Activated CD4-positive, alpha-beta T cell treated with anti-CD3 and anti-CD28 coated beads, Interleukin-2, amount 10 ng/mL, durations not matched to agents 24 days and 14 days (primary cell): ENCODE data around the gene CNTNAP1. TPM values are rescaled to one million over a fixed set of nuclear protein-coding genes. Genes with fewer than 3 reads are reported as not detected.
A peak's percentile ranks its signal among the peaks of the same experiment; 100 is the strongest.
"Not testable (repeated sequence)": the region's sequence is repeated elsewhere in the genome, so short reads cannot be mapped to it uniquely, and the experiment has no call there.

ENCODE experiments used
- DNase-seq: peaks from one replicate; pipeline ENCODE4 v3.0.0; 2022
- H3K27ac Mint-ChIP-seq: one replicate; pipeline ENCODE4 v1.8.0; 2022; ENCODE audit warnings: mild to moderate bottlenecking, mixed read lengths
- H3K27me3 Mint-ChIP-seq: one replicate; pipeline ENCODE4 v1.8.0; 2022; ENCODE audit warnings: mixed read lengths
- H3K36me3 Mint-ChIP-seq: one replicate; pipeline ENCODE4 v1.8.0; 2022; ENCODE audit warnings: low read depth, mild to moderate bottlenecking, mixed read lengths
- H3K4me1 Mint-ChIP-seq: one replicate; pipeline ENCODE4 v1.8.0; 2021; ENCODE audit warnings: mixed read lengths
- H3K4me3 Mint-ChIP-seq: one replicate; pipeline ENCODE4 v1.8.0; 2022; ENCODE audit warnings: mild to moderate bottlenecking, moderate library complexity, mixed read lengths
- H3K9me3 Mint-ChIP-seq: one replicate; pipeline ENCODE4 v1.8.0; 2021; ENCODE audit warnings: mixed read lengths
- intact Hi-C: fragments of 100-400 bp; cut with micrococcal nuclease; formaldehyde crosslinking; loops from one replicate; pipeline ENCODE4 v1.15.1; 2023
- total RNA-seq: library from RNA; stranded (reverse); gene quantifications from 2 replicates; pipeline ENCODE4 v1.2.3, GENCODE V29; 2022

CNTNAP1 gene
- total RNA-seq, 1 donor from 2014 or later, result 3.0 TPM

DNA sequence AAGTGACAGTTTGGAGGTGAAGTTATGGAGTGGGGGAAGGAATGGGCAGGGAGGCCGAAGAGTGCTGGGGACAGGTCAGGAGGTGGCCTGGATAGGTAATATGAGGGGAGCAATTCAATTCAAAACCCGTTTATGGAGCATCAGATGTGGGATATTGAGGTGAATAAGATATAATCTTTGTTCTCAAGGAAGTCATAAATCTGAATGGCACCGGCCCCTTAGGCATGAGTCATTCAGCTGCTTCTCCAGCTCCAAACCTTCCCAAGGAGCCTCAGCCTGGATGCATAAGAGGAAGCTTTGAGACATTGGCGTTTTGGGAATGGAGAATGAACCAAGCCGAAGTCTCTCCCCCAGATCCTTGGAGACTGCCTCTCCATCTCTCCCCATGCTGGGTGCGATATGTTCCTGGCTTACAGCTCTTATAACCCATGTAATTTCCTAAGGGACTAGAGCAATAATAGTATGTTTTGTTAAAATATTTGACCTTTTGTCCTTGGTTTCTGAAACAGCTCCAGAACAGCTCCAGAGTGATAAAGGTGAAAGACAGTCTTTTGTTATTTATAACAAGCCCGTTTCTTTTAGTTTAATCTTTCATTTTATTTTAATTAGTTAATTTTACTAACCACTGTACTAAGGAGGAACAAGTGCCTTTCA lies 21.5 kb upstream of the CNTNAP1 start:
- intact Hi-C loops, result no loop called here
- Mint-ChIP-seq H3K36me3 (peaks cover 9% of the 10 kb centered on the region), H3K27ac (no peak overlapping the region), H3K27me3 (peaks cover 3% of the 10 kb centered on the region), H3K9me3 (peaks cover 8% of the 10 kb centered on the region), H3K4me1 (peaks cover 21% of the 10 kb centered on the region), H3K4me3 (no peak overlapping the region)
- no peak for DNase-seq

DNA sequence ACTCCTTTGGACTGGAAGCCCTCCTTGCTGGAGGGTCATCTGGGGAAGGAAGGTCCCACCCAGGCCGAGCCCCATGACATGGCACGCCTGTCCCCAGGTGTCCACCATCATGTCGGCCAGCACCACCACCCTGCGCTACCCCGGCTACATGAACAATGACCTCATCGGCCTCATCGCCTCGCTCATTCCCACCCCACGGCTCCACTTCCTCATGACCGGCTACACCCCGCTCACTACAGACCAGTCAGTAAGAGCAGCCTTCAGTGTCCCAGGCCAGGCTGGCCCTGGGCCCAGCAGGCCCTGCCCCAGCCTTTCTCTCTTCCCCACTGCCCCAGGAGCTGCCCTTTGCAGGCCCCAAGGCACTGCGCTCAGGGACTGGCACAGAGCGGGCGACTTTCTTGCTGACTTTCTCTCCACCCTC lies 16.7 kb upstream of the CNTNAP1 start:
- Mint-ChIP-seq H3K9me3 (no peaks in the 10 kb centered on the region), H3K36me3 (peaks cover 13% of the 10 kb centered on the region), H3K27me3 (peaks cover 14% of the 10 kb centered on the region), H3K4me1 (peaks cover 3% of the 10 kb centered on the region), H3K4me3 (no peak overlapping the region), H3K27ac (no peak overlapping the region)
- no peak for DNase-seq
- intact Hi-C loops, result no loop called here

DNA sequence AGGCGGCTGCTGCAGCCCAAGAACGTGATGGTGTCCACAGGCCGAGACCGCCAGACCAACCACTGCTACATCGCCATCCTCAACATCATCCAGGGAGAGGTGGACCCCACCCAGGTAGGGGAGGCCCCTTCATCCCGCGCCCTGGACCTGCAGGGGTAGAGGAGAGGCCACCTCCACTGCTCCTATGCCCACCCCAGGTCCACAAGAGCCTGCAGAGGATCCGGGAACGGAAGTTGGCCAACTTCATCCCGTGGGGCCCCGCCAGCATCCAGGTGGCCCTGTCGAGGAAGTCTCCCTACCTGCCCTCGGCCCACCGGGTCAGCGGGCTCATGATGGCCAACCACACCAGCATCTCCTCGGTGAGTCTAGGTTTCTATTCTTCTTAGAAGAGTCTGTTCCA lies 16.2 kb upstream of the CNTNAP1 start:
- H3K4me1 Mint-ChIP-seq, H3K9me3 Mint-ChIP-seq, intact Hi-C loops, DNase-seq, H3K4me3 Mint-ChIP-seq, H3K27ac Mint-ChIP-seq: not testable (repeated sequence)
- Mint-ChIP-seq H3K27me3 (peaks cover 19% of the 10 kb centered on the region), H3K36me3 (peaks cover 13% of the 10 kb centered on the region)

DNA sequence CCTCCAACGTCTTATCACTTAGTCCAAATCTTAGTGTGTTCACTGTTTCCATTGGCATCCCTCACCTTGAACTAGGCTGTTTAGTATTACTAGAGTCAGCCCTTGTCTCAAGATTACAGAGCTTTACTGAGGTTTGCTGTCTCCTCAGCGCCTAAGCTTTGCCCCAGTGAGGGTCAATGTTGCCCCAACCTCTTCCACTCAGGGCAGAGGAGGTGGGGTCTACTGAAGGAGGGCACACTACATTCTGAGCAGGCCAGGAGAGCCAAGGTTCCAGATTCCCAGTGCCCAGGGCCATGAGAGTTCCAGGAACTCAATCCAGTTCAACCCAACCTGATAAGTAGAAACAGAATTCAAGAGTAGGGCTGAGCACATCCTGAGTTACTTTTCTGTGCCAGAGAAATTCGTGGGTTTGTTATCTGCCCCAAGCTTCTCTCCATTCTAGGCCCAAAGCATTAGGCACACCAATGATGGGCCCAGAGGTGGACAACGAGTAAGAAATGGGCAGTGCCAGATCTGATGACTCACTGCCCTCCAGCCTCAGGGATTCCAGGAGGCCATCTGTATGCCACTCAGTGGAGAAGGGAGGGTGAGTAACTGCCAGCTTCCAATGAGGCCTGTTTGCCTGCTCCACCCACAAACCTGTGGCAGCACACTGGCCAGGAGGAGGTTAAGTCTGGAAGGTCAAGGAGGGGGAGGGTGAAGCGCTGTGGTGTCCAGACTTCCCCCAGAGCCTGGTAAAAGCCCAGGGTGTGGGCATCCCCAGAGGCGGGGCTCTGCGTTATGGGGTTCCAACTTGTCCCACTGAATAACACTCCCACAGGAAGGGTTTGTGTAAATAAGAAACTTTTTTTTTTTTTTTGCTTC lies 15.0 kb upstream of the CNTNAP1 start:
- H3K27ac Mint-ChIP-seq, result no peak overlapping the region
- H3K9me3 Mint-ChIP-seq, result no peaks in the 10 kb centered on the region
- peaks cover 13% of the 10 kb centered on the region for H3K4me1 Mint-ChIP-seq
- peaks cover 13% of the 10 kb centered on the region for H3K36me3 Mint-ChIP-seq
- H3K27me3 Mint-ChIP-seq, result peaks cover 28% of the 10 kb centered on the region
- intact Hi-C loops, result no loop called here
- DNase-seq, result no peak
- H3K4me3 Mint-ChIP-seq, result no peak overlapping the region

DNA sequence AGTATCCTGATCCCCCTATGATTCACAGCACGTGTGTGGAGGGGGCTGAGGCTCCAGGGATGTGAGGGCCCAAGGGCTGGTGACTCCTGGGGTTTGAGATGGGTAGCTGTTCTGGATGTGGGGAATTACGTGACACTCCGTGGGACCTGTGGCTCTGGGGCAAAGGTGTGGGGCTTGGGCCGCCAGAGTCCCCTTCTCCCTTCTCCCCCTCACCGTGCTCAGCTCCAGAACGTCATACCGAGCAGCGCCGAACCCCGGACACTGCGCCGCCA lies 12.7 kb upstream of the CNTNAP1 start:
- Mint-ChIP-seq H3K4me1 (peaks cover 17% of the 10 kb centered on the region), H3K27ac (no peak overlapping the region), H3K4me3 (peak overlapping the region; percentile 2), H3K27me3 (peaks cover 41% of the 10 kb centered on the region), H3K9me3 (no peaks in the 10 kb centered on the region), H3K36me3 (peaks cover 11% of the 10 kb centered on the region)
- intact Hi-C loops, result no loop called here
- no peak for DNase-seq

DNA sequence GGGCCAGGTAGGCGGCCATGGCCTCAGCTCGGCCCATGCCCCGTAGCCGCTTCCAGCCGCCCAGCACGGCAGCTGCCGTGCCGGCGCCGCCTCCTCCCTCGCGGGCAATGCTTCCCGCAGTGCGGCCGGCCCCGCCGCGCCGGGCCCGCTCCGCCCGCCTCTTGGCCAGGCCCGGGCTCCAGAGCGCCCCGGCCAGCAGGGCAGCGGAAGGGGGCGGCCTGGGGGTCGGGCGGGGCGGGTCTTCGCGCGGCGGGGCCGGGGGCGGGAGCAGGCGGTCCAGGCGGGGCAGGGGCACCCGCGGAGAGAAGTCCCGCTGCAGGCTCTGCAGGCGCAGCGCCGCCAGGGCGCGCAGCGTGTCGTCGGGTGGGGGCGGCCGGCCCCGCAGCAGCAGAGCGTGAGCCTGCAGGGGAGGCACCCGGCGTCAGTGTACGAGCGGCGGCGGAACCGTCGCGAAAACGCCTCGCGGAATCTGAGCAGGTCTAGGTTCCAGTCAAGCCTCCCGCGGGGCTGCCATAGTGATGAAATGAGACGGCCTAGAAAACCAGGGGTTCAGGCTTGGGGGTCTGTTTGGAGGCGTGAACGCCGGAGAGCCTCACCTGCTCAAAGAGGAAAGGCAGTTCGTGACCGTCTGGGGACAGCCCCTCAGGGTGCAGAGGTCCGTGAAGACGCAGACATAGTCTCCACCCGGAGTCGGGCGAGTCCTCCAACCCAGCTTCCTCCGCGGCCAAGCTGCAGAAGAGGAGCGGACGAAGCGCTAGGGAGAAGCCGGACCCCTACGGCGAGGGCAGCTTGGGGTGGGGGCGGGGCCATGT lies 12.1 kb upstream of the CNTNAP1 start:
- Mint-ChIP-seq H3K27me3 (peaks cover 47% of the 10 kb centered on the region), H3K4me1 (peaks cover 20% of the 10 kb centered on the region), H3K27ac (no peak overlapping the region), H3K36me3 (peaks cover 11% of the 10 kb centered on the region), H3K4me3 (peak overlapping the region; percentile 75), H3K9me3 (no peaks in the 10 kb centered on the region)
- peak; percentile 82 for DNase-seq
- intact Hi-C loops, result loop anchor here (1.0 kb wide), 1 partner anchor 8 kb away; no protein-coding TSS in a partner anchor

DNA sequence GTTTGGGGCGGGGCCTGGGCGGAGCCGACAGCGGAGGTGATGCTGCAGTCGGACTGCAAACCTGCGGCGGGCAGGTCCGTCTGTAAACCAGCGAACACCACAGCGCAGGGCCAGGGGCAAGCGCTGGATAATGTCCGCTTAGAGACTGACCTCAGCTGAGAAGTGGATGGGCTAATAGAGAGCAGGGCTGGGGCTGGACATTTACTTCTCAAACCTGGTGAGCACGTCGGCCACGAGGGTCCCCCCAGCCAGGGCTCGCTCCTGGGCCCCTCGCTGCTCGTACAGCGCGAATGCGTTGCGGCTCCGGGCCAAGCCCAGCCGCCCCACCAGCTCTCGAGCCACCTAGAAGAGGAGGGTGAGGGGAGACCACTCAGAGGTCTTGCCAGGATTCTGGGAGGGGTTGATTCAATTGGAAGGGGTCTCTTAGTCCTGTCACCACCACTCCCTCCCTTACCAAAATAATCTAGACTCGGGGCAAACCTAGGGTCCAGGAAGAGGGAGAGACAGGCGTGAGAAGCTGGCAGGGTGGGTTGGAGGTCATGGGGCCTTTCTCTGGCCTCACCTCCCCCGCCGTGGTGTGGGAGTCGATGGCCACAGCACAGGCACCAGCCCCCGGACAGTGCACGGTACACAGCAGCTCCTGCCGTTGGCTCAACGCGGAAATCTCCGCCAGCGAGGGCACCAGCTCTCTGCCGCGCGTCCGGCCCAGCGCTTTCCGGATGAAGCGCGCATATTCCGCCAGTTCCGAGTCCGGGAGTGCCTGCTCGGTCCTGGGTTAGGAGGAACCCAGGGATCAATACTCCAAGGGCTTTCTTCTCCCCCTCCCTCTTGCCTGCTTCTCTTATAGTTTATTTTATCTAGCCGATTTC lies 11.3 kb upstream of the CNTNAP1 start:
- Mint-ChIP-seq H3K9me3 (no peaks in the 10 kb centered on the region), H3K4me3 (peak overlapping the region; percentile 75), H3K27ac (no peak overlapping the region), H3K27me3 (peaks cover 51% of the 10 kb centered on the region), H3K36me3 (peaks cover 4% of the 10 kb centered on the region), H3K4me1 (peaks cover 20% of the 10 kb centered on the region)
- intact Hi-C loops, result loop anchor here (1.0 kb wide), 1 partner anchor 7 kb away; no protein-coding TSS in a partner anchor
- peak; percentile 70 for DNase-seq

DNA sequence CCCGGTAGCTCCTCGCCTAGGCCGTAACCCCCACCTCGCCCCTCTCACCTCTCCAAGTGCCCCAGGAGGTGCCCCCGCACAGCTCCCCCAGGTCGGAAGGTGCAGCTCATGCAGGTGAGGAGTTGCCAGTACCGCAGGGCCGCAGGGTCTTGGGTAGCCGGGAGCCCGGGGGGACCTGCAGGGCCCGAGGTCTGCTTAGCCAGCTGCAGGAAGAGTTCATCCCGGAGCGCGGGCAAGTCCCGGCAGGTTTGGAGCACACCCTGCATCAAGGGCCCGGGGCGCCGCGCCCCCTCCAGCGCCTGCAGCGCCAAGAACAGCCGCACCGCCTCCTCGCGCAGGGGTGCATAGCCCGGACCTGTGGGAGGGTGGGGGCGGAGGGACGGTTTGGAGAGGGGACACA lies 10.3 kb upstream of the CNTNAP1 start:
- intact Hi-C loops, result no loop called here
- no peak overlapping the region for H3K4me3 Mint-ChIP-seq
- H3K9me3 Mint-ChIP-seq, result no peaks in the 10 kb centered on the region
- H3K36me3 Mint-ChIP-seq, result peaks cover 2% of the 10 kb centered on the region
- H3K27me3 Mint-ChIP-seq, result peaks cover 56% of the 10 kb centered on the region
- peaks cover 24% of the 10 kb centered on the region for H3K4me1 Mint-ChIP-seq
- no peak overlapping the region for H3K27ac Mint-ChIP-seq
- DNase-seq, result no peak

DNA sequence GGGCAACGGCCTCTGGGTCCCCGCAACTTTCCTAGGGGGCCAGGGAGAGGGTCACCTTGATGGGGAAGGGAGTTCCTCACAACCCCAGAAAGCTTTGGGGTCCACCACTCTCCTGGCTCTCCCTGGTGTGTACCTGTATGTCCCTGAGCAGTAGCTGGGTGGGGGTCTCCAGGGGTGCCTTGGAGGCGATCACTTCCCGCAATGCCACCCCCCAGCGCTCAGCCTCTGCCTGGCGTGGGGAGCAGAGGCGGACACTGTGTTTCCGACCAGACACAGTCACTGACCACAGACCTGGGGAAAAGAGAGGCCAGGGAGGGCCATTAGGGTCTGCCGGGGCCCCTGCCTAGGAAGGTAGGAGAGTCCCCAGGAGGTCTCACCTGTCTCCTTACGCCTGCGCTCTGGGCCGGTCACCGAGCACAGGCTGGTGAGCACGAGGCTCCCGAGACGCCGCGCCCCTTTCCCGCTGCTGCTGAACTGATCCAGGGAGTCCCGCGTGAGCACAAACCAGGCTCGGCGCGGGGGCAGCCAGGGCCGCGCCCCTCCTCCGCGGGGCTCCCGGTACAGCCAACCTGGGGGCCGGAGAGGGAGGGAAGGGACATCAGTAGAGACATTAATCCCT lies 9.0 kb upstream of the CNTNAP1 start:
- Mint-ChIP-seq H3K4me3 (no peak overlapping the region), H3K36me3 (peaks cover 2% of the 10 kb centered on the region), H3K9me3 (no peaks in the 10 kb centered on the region), H3K4me1 (peaks cover 32% of the 10 kb centered on the region), H3K27ac (no peak overlapping the region), H3K27me3 (peaks cover 56% of the 10 kb centered on the region)
- DNase-seq, result no peak
- intact Hi-C loops, result no loop called here

DNA sequence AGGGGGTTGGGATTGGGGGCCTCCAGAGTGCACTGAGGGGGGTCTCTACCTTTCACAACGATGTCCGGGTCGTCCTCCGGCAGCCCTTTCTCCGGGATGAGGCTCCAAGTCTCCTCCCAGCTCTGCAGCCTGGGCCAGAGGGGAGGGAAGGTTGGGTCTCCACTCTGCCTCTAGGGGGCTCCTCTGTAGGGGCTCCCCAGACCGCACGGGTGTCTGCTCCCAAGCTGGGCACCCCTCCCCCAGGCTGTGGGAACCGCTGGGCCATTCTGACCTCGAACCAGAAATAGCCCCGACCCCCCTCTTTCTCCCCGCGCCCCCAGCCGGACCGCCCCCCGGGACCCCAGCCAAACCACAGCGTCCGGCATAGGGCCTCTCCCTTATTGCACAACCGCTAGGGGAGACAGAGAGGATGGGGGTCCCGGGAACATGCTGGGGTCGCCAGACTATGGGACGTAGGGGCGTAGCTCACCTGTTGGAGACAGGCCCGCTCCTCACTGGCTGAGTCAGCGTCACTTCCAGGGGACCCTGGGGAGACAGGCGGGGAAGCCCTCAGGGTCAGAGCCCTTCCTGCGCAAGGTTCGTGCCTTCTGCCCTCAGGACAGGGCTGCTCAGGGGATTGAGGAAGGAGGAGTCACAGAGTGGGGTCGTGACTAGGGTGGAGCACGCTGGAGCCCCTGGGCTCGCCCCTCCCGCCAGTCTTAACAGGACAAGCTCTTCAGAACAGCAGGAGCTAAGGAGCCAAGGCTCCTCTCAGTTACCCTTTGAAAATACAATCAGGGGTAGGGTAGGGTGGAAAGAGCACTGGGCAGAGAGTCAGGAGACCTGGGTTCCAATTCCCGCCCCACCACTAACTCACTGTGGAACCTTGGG lies 8.2 kb upstream of the CNTNAP1 start:
- intact Hi-C loops, result no loop called here
- Mint-ChIP-seq H3K9me3 (no peaks in the 10 kb centered on the region), H3K4me1 (peaks cover 36% of the 10 kb centered on the region), H3K36me3 (peaks cover 2% of the 10 kb centered on the region), H3K4me3 (peak overlapping the region; percentile 28), H3K27ac (no peak overlapping the region), H3K27me3 (peaks cover 53% of the 10 kb centered on the region)
- peak; percentile 73 for DNase-seq

DNA sequence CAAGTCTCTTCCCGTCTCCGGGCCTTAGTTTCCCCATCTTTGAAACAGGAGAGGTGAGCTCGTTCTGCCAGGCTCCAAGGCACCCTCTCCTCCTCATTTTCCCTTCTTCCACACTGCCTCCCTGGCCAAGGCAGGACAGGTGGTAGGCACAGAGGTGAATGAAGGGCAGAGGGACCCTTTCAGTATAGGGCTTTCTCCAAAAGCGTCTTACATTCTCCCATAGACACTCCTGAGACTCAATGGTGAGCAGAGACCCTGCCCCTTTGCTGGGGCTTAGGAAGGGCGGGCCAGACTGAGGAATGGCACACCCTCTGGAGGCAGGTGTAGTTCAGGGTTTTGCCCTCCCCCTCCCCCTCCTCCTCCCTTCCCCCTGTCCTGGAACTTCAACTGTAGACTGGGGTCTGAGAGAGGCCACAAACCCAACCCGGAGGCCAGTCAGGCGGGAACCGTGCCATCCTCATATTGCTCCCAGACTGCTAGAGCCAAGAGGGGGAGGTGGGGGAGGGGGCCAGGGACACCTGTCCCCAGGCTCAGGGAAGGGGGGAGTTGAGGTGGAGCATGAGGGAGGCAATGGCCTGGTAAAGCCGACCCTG lies 7.5 kb upstream of the CNTNAP1 start:
- Mint-ChIP-seq H3K4me3 (peak overlapping the region; percentile 26), H3K27ac (no peak overlapping the region), H3K9me3 (no peaks in the 10 kb centered on the region), H3K27me3 (peaks cover 47% of the 10 kb centered on the region), H3K4me1 (peaks cover 40% of the 10 kb centered on the region), H3K36me3 (no peaks in the 10 kb centered on the region)
- intact Hi-C loops, result loop anchor here (5.0 kb wide), 2 partner anchors 107 to 483 kb away; partner anchors contain the start of genes GHDC and WNK4
- peak; percentile 61 for DNase-seq
